Measurements from ENCODE around the gene TMEM18.

The TMEM18 gene

GRCh38 chr2:631741-632140 lies 45.5 kb downstream of the TMEM18 start:
- no peak for DNase-seq (ENCODE audit: low read depth)
- H3K4me3 ChIP-seq (ENCODE audit: low read depth, low read length) = no peak overlapping the region
- TF ChIP-seq CTCF (IDR thresholded peaks at IDR 0.05; ENCODE audit: low read depth, low read length, missing control alignments) = no peak

- H3K4me3 ChIP-seq (ENCODE audit: low read depth, low read length) = no peak overlapping the region
- no peak for TF ChIP-seq CTCF (IDR thresholded peaks at IDR 0.05; ENCODE audit: low read depth, low read length, missing control alignments)
These were observed 46.5 kb downstream of the TMEM18 start for GRCh38 chr2:630451-631320.

GRCh38 chr2:629961-630360 lies 47.2 kb downstream of the TMEM18 start:
- no peak for TF ChIP-seq CTCF (IDR thresholded peaks at IDR 0.05; ENCODE audit: low read depth, low read length, missing control alignments)

More at GRCh38 chr2:630451-631320, 46.5 kb downstream of the TMEM18 start:
- DNase-seq (ENCODE audit: low read depth) = no peak

GRCh38 chr2:628651-629050 lies 48.6 kb downstream of the TMEM18 start:
- no peak for TF ChIP-seq CTCF (IDR thresholded peaks at IDR 0.05; ENCODE audit: low read depth, low read length, missing control alignments)
- no peak overlapping the region for H3K4me3 ChIP-seq (ENCODE audit: low read depth, low read length)
- no peak for DNase-seq (ENCODE audit: low read depth)

More at GRCh38 chr2:629961-630360, 47.2 kb downstream of the TMEM18 start:
- H3K4me3 ChIP-seq (ENCODE audit: low read depth, low read length) = no peak overlapping the region
- no peak for DNase-seq (ENCODE audit: low read depth)

GRCh38 chr2:627926-628560 lies 49.2 kb downstream of the TMEM18 start:
- DNase-seq (ENCODE audit: low read depth) = no peak
- no peak overlapping the region for H3K4me3 ChIP-seq (ENCODE audit: low read depth, low read length)
- TF ChIP-seq CTCF (IDR thresholded peaks at IDR 0.05; ENCODE audit: low read depth, low read length, missing control alignments) = no peak

- H3K4me3 ChIP-seq (ENCODE audit: low read depth, low read length) = no peak overlapping the region
- DNase-seq (ENCODE audit: low read depth) = no peak
- no peak for TF ChIP-seq CTCF (IDR thresholded peaks at IDR 0.05; ENCODE audit: low read depth, low read length, missing control alignments)
These were observed 49.9 kb downstream of the TMEM18 start for GRCh38 chr2:627340-627709.
